ENCODE data around the gene PTMS. TPM values are rescaled to one million over a fixed set of nuclear protein-coding genes. Genes with fewer than 3 reads are reported as not detected.

PTMS gene
- total RNA-seq, 1 donor from 2014 or later: 134 TPM

DNA sequence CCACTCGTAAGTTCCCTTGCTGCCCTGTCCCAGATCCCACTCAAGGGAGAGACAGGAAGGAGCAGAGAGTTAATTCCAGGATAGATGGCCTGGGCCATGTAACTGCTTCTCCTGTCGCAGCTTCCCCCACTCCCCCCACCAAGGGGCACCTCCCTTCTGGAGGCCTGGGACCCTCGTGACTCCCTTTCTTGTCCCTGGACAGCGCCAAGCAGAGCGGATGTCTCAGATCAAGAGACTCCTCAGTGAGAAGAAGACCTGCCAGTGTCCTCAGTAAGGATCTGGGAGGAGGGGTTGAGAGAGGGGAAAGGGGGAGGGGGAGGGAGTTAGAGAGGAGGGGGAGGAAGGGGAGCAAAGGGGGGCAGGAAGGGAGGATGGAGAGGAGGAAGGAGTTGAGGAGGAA is 52.5 kb downstream of the PTMS start:
- no peaks in the 10 kb centered on the region for H3K79me2 ChIP-seq (ENCODE audit: low read depth)
- Mint-ChIP-seq H3K4me3 (peak overlapping the region; percentile 73), H3K36me3 (peaks cover 3% of the 10 kb centered on the region), H3K27me3 (ENCODE audit: insufficient read depth, low read depth) (peaks cover 9% of the 10 kb centered on the region), H3K27ac (peak overlapping the region; percentile 96), H3K4me1 (peaks cover 60% of the 10 kb centered on the region), H3K9me3 (no peaks in the 10 kb centered on the region)
- peaks cover 54% of the 10 kb centered on the region for H3F3A ChIP-seq (ENCODE audit: low read depth)
- no peaks in the 10 kb centered on the region for H3K36me3 ChIP-seq
- no peak overlapping the region for H3K4me3 ChIP-seq
- no peak overlapping the region for H3K27ac ChIP-seq
- H3K4me2 ChIP-seq: peak overlapping the region; percentile 89
- no peak for DNase-seq (ENCODE audit: low spot score)
- H2AFZ ChIP-seq (replicated peaks): no peak overlapping the region
- no peaks in the 10 kb centered on the region for H3K9me3 ChIP-seq (ENCODE audit: low read depth)
- peaks cover 53% of the 10 kb centered on the region for H3K4me1 ChIP-seq
- no peaks in the 10 kb centered on the region for H3K27me3 ChIP-seq
- no peak for TF ChIP-seq EZH2phosphoT487 (IDR thresholded peaks at IDR 0.05)
- TF ChIP-seq EZH2 (IDR thresholded peaks at IDR 0.05): no peak
- TF ChIP-seq CTCF (IDR thresholded peaks at IDR 0.05): no peak
- H4K20me1 ChIP-seq (ENCODE audit: low read depth): no peaks in the 10 kb centered on the region
- no peak overlapping the region for H3K9ac ChIP-seq

GRCh38 chr12:6819106-6820030 is 53.2 kb downstream of the PTMS start:
- peak overlapping the region; percentile 89 for H3K4me3 Mint-ChIP-seq
- H3K4me1 ChIP-seq: peaks cover 53% of the 10 kb centered on the region
- H2AFZ ChIP-seq (replicated peaks): no peak overlapping the region
- no peak for DNase-seq (ENCODE audit: low spot score)
- H3K36me3 Mint-ChIP-seq: peaks cover 6% of the 10 kb centered on the region
- no peaks in the 10 kb centered on the region for H4K20me1 ChIP-seq (ENCODE audit: low read depth)
- H3K79me2 ChIP-seq (ENCODE audit: low read depth): no peaks in the 10 kb centered on the region
- H3K27me3 ChIP-seq: no peaks in the 10 kb centered on the region
- H3K27ac ChIP-seq: peak overlapping the region; percentile 53
- H3K9me3 ChIP-seq (ENCODE audit: low read depth): no peaks in the 10 kb centered on the region
- H3K9me3 Mint-ChIP-seq: no peaks in the 10 kb centered on the region
- H3K27ac Mint-ChIP-seq: peak overlapping the region; percentile 99
- peaks cover 62% of the 10 kb centered on the region for H3K4me1 Mint-ChIP-seq
- H3K36me3 ChIP-seq: no peaks in the 10 kb centered on the region
- peaks cover 57% of the 10 kb centered on the region for H3F3A ChIP-seq (ENCODE audit: low read depth)
- H3K27me3 Mint-ChIP-seq (ENCODE audit: insufficient read depth, low read depth): peaks cover 9% of the 10 kb centered on the region
- H3K4me3 ChIP-seq: no peak overlapping the region
- no peak for TF ChIP-seq EZH2 (IDR thresholded peaks at IDR 0.05)
- TF ChIP-seq CTCF (IDR thresholded peaks at IDR 0.05): peak; percentile 6
- H3K9ac ChIP-seq: no peak overlapping the region
- H3K4me2 ChIP-seq: peak overlapping the region; percentile 89

- Mint-ChIP-seq H3K4me1 (peaks cover 68% of the 10 kb centered on the region), H3K9me3 (no peaks in the 10 kb centered on the region), H3K4me3 (peak overlapping the region; percentile 89), H3K36me3 (peaks cover 11% of the 10 kb centered on the region), H3K27ac (peak overlapping the region; percentile 99), H3K27me3 (ENCODE audit: insufficient read depth, low read depth) (peaks cover 13% of the 10 kb centered on the region)
- Histone ChIP-seq H3K4me2 (peak overlapping the region; percentile 89), H4K20me1 (ENCODE audit: low read depth) (no peaks in the 10 kb centered on the region), H3K4me3 (peak overlapping the region; percentile 52), H3K27me3 (no peaks in the 10 kb centered on the region), H3K79me2 (ENCODE audit: low read depth) (no peaks in the 10 kb centered on the region), H2AFZ (replicated peaks) (no peak overlapping the region), H3K9me3 (ENCODE audit: low read depth) (no peaks in the 10 kb centered on the region), H3K36me3 (no peaks in the 10 kb centered on the region), H3K4me1 (peaks cover 54% of the 10 kb centered on the region), H3K9ac (no peak overlapping the region), H3F3A (ENCODE audit: low read depth) (peaks cover 57% of the 10 kb centered on the region), H3K27ac (peak overlapping the region; percentile 27)
- TF ChIP-seq CTCF (IDR thresholded peaks at IDR 0.05) (no peak), EZH2 (IDR thresholded peaks at IDR 0.05) (no peak), EZH2phosphoT487 (IDR thresholded peaks at IDR 0.05) (no peak)
- DNase-seq (ENCODE audit: low spot score): peak; percentile 66
These were observed 54.0 kb downstream of the PTMS start for GRCh38 chr12:6820166-6820565.

Other genes with a start within 250 kb of the PTMS start
- 3,866 and 6,177 TPM in 2 replicates for gene GAPDH, start 231.8 kb upstream of the PTMS start, total RNA-seq (ENCODE audit: low replicate concordance)
- gene IFFO1, start 210.3 kb upstream of the PTMS start, total RNA-seq (ENCODE audit: low replicate concordance): 9.9 and 21.1 TPM in 2 replicates
- gene NOP2, start 198.1 kb upstream of the PTMS start, total RNA-seq (ENCODE audit: low replicate concordance): 43.8 and 47.8 TPM in 2 replicates
- 381 and 412 TPM in 2 replicates for gene CHD4, start 159.0 kb upstream of the PTMS start, total RNA-seq (ENCODE audit: low replicate concordance)
- 0.04 and 0.22 TPM in 2 replicates for gene LPAR5, start 130.4 kb upstream of the PTMS start, total RNA-seq (ENCODE audit: low replicate concordance)
- 2.7 and 3.8 TPM in 2 replicates for gene ACRBP, start 118.9 kb upstream of the PTMS start, total RNA-seq (ENCODE audit: low replicate concordance)
- gene ING4, start 103.2 kb upstream of the PTMS start, total RNA-seq (ENCODE audit: low replicate concordance): 101 and 135 TPM in 2 replicates
- 38.0 and 52.0 TPM in 2 replicates for gene ZNF384, start 77.0 kb upstream of the PTMS start, total RNA-seq (ENCODE audit: low replicate concordance)
- gene PIANP, start 65.5 kb upstream of the PTMS start, total RNA-seq (ENCODE audit: low replicate concordance): 0.32 and 1.7 TPM in 2 replicates
- gene COPS7A, start 42.3 kb upstream of the PTMS start, total RNA-seq (ENCODE audit: low replicate concordance): 24.5 and 41.8 TPM in 2 replicates
- gene MLF2, start 13.2 kb upstream of the PTMS start, total RNA-seq (ENCODE audit: low replicate concordance): 120 and 164 TPM in 2 replicates
- 0.45 and 2.9 TPM in 2 replicates for gene LAG3, start 6.2 kb downstream of the PTMS start, total RNA-seq (ENCODE audit: low replicate concordance)
- gene CD4, start 23.2 kb downstream of the PTMS start, total RNA-seq (ENCODE audit: low replicate concordance): 2.0 and 2.5 TPM in 2 replicates
- 10.0 and 27.6 TPM in 2 replicates for gene GPR162, start 55.5 kb downstream of the PTMS start, total RNA-seq (ENCODE audit: low replicate concordance)
- 14.1 and 52.6 TPM in 2 replicates for gene P3H3, start 62.0 kb downstream of the PTMS start, total RNA-seq (ENCODE audit: low replicate concordance)
- 2.7 and 7.6 TPM in 2 replicates for gene GNB3, start 74.6 kb downstream of the PTMS start, total RNA-seq (ENCODE audit: low replicate concordance)
- 62.1 and 73.5 TPM in 2 replicates for gene CDCA3, start 84.9 kb downstream of the PTMS start, total RNA-seq (ENCODE audit: low replicate concordance)
- gene USP5, start 85.8 kb downstream of the PTMS start, total RNA-seq (ENCODE audit: low replicate concordance): 60.9 and 101 TPM in 2 replicates
- gene TPI1, start 101.2 kb downstream of the PTMS start, total RNA-seq (ENCODE audit: low replicate concordance): 1,038 and 1,695 TPM in 2 replicates
- 0.65 and 6.6 TPM in 2 replicates for gene SPSB2, start 106.9 kb downstream of the PTMS start, total RNA-seq (ENCODE audit: low replicate concordance)
- gene LRRC23, start 138.5 kb downstream of the PTMS start, total RNA-seq (ENCODE audit: low replicate concordance): 4.1 and 5.2 TPM in 2 replicates
- 82.2 and 136 TPM in 2 replicates for gene ENO2, start 148.2 kb downstream of the PTMS start, total RNA-seq (ENCODE audit: low replicate concordance)
- 8.9 and 28.7 TPM in 2 replicates for gene ATN1, start 161.6 kb downstream of the PTMS start, total RNA-seq (ENCODE audit: low replicate concordance)
- not detected in 2 replicates for gene RNU7-1, start 177.5 kb downstream of the PTMS start, total RNA-seq (ENCODE audit: low replicate concordance)
- 314 and 399 TPM in 2 replicates for gene C12orf57, start 177.7 kb downstream of the PTMS start, total RNA-seq (ENCODE audit: low replicate concordance)
- 4.4 and 6.0 TPM in 2 replicates for gene PTPN6, start 185.0 kb downstream of the PTMS start, total RNA-seq (ENCODE audit: low replicate concordance)
- 214 and 291 TPM in 2 replicates for gene PHB2, start 204.3 kb downstream of the PTMS start, total RNA-seq (ENCODE audit: low replicate concordance)
- 27.3 and 32.0 TPM in 2 replicates for gene EMG1, start 204.6 kb downstream of the PTMS start, total RNA-seq (ENCODE audit: low replicate concordance)

Data from neural progenitor cell (in vitro differentiated cells).